CD4-positive, CD25-positive, alpha-beta regulatory T cell (primary cell): ENCODE results near the gene SUCLG2. TPM values are rescaled to one million over a fixed set of nuclear protein-coding genes. Genes with fewer than 3 reads are reported as not detected.

Source experiments
- ATAC-seq, 2 donors: fragments of 150-1000 bp; cut with Tn5 transposase; one replicate each; pipeline ENCODE4 v1.10.0; 2021; ENCODE audit warnings: low read depth in 2 of 2, moderate number of reproducible peaks in 2 of 2, moderate library complexity in 1 of 2
- DNase-seq, 3 donors: peaks; one replicate each; pipeline versions ENCODE4 v3.0.0 to v3.0.0-alpha.2; 2012 to 2022; ENCODE audit warnings: mixed read lengths in 1 of 3
- H3K27ac ChIP-seq: one replicate; pipeline ENCODE4 v1.7.0; 2013; ENCODE audit warnings: mild to moderate bottlenecking, low read length; ENCODE audit not compliant: insufficient read depth, poor library complexity, severe bottlenecking
- H3K27me3 ChIP-seq: one replicate; pipeline ENCODE4 v1.7.0; 2013; ENCODE audit warnings: low read length; ENCODE audit not compliant: control insufficient read depth, insufficient read depth
- H3K36me3 ChIP-seq: one replicate; pipeline ENCODE4 v1.7.0; 2013; ENCODE audit warnings: mild to moderate bottlenecking, low read length, moderate library complexity; ENCODE audit not compliant: control insufficient read depth, insufficient read depth
- H3K4me1 ChIP-seq: 2 replicates; pipeline ENCODE4 v1.7.0; 2013; ENCODE audit warnings: mild to moderate bottlenecking, low read length; ENCODE audit not compliant: insufficient read depth, control insufficient read depth, poor library complexity, severe bottlenecking
- H3K4me3 ChIP-seq: one replicate; pipeline ENCODE4 v1.7.0; 2013; ENCODE audit warnings: low read depth, mild to moderate bottlenecking, low read length, moderate library complexity
- H3K9me3 ChIP-seq, 2 experiments: 1 replicate in 1 of 2; 2 replicates in 1 of 2; pipeline ENCODE4 v1.7.0; 2013; ENCODE audit warnings: low read length in 2 of 2, mild to moderate bottlenecking in 1 of 2, moderate library complexity in 1 of 2; ENCODE audit not compliant: control insufficient read depth in 2 of 2
- H3K27ac Mint-ChIP-seq, 3 donors: one replicate each; pipeline ENCODE4 v1.8.0; 2020 to 2022; ENCODE audit warnings: mild to moderate bottlenecking in 3 of 3, mixed read lengths in 3 of 3, moderate library complexity in 2 of 3
- H3K27me3 Mint-ChIP-seq: one replicate; pipeline ENCODE4 v1.8.0; 2022; ENCODE audit warnings: mild to moderate bottlenecking, mixed read lengths
- H3K36me3 Mint-ChIP-seq: one replicate; pipeline ENCODE4 v1.8.0; 2020; ENCODE audit warnings: mixed read lengths
- H3K4me1 Mint-ChIP-seq, 4 donors: one replicate each; pipeline ENCODE4 v1.8.0; 2020 to 2022; ENCODE audit warnings: mixed read lengths in 4 of 4, mild to moderate bottlenecking in 1 of 4
- H3K4me3 Mint-ChIP-seq, 4 donors: one replicate each; pipeline ENCODE4 v1.8.0; 2020 to 2022; ENCODE audit warnings: mild to moderate bottlenecking in 4 of 4, mixed read lengths in 4 of 4, moderate library complexity in 3 of 4
- H3K9me3 Mint-ChIP-seq, 7 donors: one replicate each; pipeline ENCODE4 v1.8.0; 2020 to 2022; ENCODE audit warnings: mixed read lengths in 7 of 7, mild to moderate bottlenecking in 3 of 7, moderate library complexity in 2 of 7
- polyA plus RNA-seq, 4 donors: library from polyadenylated mRNA; unstranded; fragments of 300-500 nt; fragmentation: Illumina TruSeq; gene quantifications; one replicate each; pipeline ENCODE4 v1.2.3, GENCODE V29; 2021
- total RNA-seq: library from RNA; stranded (reverse); gene quantifications from one replicate; pipeline ENCODE4 v1.2.3, GENCODE V29; 2022

Gene SUCLG2
- total and polyA plus RNA-seq, 5 donors from 2014 or later, result 53.6 to 75.0 (median 67.6) TPM

GRCh38 chr3:67458896-67459530 is 195.4 kb downstream of the SUCLG2 start:
- Mint-ChIP-seq H3K36me3 (peaks cover 42% of the 10 kb centered on the region), H3K9me3 (no peaks in the 10 kb centered on the region), H3K4me3 (no peak overlapping the region), H3K27me3 (no peaks in the 10 kb centered on the region), H3K27ac (no peak overlapping the region), H3K4me1 (peaks cover 0 to 26% (median 20%) of the 10 kb centered on the region in 4 donors)
- Histone ChIP-seq H3K4me1 (no peaks in the 10 kb centered on the region), H3K9me3 (no peaks in the 10 kb centered on the region), H3K27me3 (no peaks in the 10 kb centered on the region), H3K4me3 (no peak overlapping the region), H3K36me3 (peaks cover 7% of the 10 kb centered on the region), H3K27ac (no peak overlapping the region)
- no peak for DNase-seq
- ATAC-seq, result no peak

- Mint-ChIP-seq H3K36me3 (peaks cover 44% of the 10 kb centered on the region), H3K4me1 (peaks cover 0 to 23% (median 20%) of the 10 kb centered on the region in 4 donors), H3K9me3 (no peaks in the 10 kb centered on the region), H3K27ac (no peak overlapping the region), H3K4me3 (no peak overlapping the region), H3K27me3 (no peaks in the 10 kb centered on the region)
- Histone ChIP-seq H3K4me1 (no peaks in the 10 kb centered on the region), H3K4me3 (no peak overlapping the region), H3K9me3 (no peaks in the 10 kb centered on the region), H3K36me3 (peaks cover 4% of the 10 kb centered on the region), H3K27me3 (no peaks in the 10 kb centered on the region), H3K27ac (no peak overlapping the region)
- peak in 1 of 3 donors; percentile 4 for DNase-seq
- no peak for ATAC-seq
These were observed 196.0 kb downstream of the SUCLG2 start for GRCh38 chr3:67458408-67458807.

DNA sequence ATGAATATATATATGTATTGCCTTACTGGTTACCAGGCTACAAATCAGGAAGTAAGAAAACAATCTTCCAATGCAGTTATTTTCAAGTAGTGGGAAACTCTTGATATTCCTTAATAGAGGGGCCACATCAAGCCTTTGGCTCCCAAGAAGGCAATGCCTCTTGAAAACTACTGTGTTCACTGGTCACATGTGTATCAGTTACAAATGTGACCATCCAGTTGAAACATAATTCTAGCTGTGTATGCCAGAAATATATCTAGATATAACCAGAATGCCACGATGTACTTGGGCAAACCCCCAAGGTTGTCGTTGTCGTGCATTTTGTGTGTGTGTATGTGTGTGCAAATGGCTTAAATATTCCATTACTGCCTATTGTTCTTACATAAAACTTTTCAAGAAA is 200.8 kb downstream of the SUCLG2 start:
- DNase-seq (no peak), ATAC-seq (no peak)
- no peaks in the 10 kb centered on the region for H3K9me3 ChIP-seq
- peaks cover 4 to 22% (median 13%) of the 10 kb centered on the region in 4 donors for H3K4me1 Mint-ChIP-seq
- peaks cover 0 to 1% (median 0%) of the 10 kb centered on the region in 7 donors for H3K9me3 Mint-ChIP-seq
- no peaks in the 10 kb centered on the region for H3K27me3 ChIP-seq
- H3K27ac ChIP-seq, result no peak overlapping the region
- H3K36me3 ChIP-seq, result no peaks in the 10 kb centered on the region
- H3K4me1 ChIP-seq, result no peaks in the 10 kb centered on the region
- H3K27me3 Mint-ChIP-seq, result no peaks in the 10 kb centered on the region
- H3K27ac Mint-ChIP-seq, result no peak overlapping the region
- no peak overlapping the region for H3K4me3 ChIP-seq
- H3K36me3 Mint-ChIP-seq, result peaks cover 29% of the 10 kb centered on the region
- H3K4me3 Mint-ChIP-seq, result no peak overlapping the region

GRCh38 chr3:67450153-67450552 is 204.3 kb downstream of the SUCLG2 start:
- Mint-ChIP-seq H3K36me3 (peaks cover 20% of the 10 kb centered on the region), H3K27ac (no peak overlapping the region), H3K4me3 (no peak overlapping the region), H3K9me3 (peaks cover 0 to 1% (median 0%) of the 10 kb centered on the region in 7 donors), H3K4me1 (peaks cover 2 to 13% (median 8%) of the 10 kb centered on the region in 4 donors), H3K27me3 (no peaks in the 10 kb centered on the region)
- Histone ChIP-seq H3K27ac (no peak overlapping the region), H3K4me1 (no peaks in the 10 kb centered on the region), H3K27me3 (no peaks in the 10 kb centered on the region), H3K4me3 (no peak overlapping the region), H3K36me3 (no peaks in the 10 kb centered on the region), H3K9me3 (no peaks in the 10 kb centered on the region)
- ATAC-seq (no peak), DNase-seq (no peak)

DNA sequence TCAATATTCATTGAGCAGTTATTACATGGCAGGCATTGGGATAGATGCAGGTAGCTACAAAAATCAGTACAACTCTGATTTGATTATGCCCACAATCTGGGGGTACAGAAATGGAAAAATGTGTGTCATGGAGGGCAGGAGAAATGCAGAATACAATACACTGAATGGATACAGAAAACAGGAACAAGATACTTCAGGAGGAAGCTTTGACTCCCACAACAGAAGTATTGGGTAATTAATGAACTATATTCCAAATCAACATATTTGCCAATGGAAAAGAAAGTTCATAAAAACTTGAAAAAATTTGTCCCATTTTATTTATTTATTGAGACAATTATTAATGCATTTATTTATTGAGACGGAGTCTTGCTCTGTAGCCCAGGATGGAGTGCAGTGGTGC is 207.0 kb downstream of the SUCLG2 start:
- Mint-ChIP-seq H3K9me3 (peaks cover 0 to 5% (median 2%) of the 10 kb centered on the region in 7 donors), H3K36me3 (peaks cover 19% of the 10 kb centered on the region), H3K27me3 (no peaks in the 10 kb centered on the region), H3K4me1 (peaks cover under 1 to 13% (median 7%) of the 10 kb centered on the region in 4 donors), H3K4me3 (no peak overlapping the region), H3K27ac (no peak overlapping the region)
- Histone ChIP-seq H3K27ac (no peak overlapping the region), H3K9me3 (no peaks in the 10 kb centered on the region), H3K4me1 (no peaks in the 10 kb centered on the region), H3K4me3 (no peak overlapping the region), H3K36me3 (no peaks in the 10 kb centered on the region), H3K27me3 (no peaks in the 10 kb centered on the region)
- ATAC-seq (no peak), DNase-seq (no peak)

DNA sequence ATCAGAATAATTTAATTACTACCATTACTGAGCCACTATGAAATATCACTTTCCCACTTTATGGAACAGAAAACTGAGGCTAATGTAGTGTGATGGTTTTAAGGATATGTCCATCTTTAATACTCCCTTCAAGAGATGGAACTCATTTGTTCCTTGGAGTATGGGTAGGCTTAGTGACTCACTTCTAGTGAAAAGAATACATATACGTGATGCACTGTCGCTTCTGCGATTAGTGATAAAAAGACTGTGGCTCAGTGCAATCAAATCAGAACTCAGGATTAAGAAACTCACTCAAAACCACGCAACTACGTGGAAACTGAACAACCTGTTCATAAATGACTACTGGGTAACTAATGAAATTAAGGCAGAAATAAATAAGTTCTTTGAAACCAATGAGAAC is 216.6 kb downstream of the SUCLG2 start:
- H3K36me3 Mint-ChIP-seq, result peaks cover 38% of the 10 kb centered on the region
- peaks cover under 1 to 6% (median 3%) of the 10 kb centered on the region in 7 donors for H3K9me3 Mint-ChIP-seq

DNA sequence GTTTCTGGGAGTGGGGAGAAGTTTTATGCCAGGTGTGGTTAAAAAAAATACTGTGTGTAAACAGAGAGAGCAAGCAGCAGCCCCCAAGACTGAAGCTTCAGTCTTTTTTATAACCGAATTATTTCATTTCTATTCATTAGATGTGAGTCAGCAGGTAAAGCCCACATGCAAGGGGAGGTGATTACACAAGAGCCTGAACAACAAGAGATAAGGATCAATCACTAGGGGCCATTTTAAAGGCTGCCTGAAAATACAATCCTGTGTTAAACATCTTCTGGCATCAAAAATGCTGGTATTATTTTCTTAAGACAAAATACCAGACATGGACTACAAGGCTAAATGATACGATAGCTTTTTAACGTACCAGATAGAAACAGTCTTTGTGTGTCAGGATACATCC is 217.3 kb downstream of the SUCLG2 start:
- no peaks in the 10 kb centered on the region for H3K27me3 Mint-ChIP-seq
- peaks cover 0 to 11% (median 4%) of the 10 kb centered on the region in 7 donors for H3K9me3 Mint-ChIP-seq
- no peak for DNase-seq
- peaks cover 7 to 22% (median 17%) of the 10 kb centered on the region in 4 donors for H3K4me1 Mint-ChIP-seq
- H3K27ac Mint-ChIP-seq, result no peak overlapping the region
- Histone ChIP-seq H3K36me3 (peaks cover 14% of the 10 kb centered on the region), H3K27me3 (no peaks in the 10 kb centered on the region), H3K4me3 (no peak overlapping the region), H3K27ac (no peak overlapping the region), H3K4me1 (no peaks in the 10 kb centered on the region), H3K9me3 (no peaks in the 10 kb centered on the region)
- peaks cover 40% of the 10 kb centered on the region for H3K36me3 Mint-ChIP-seq
- no peak overlapping the region for H3K4me3 Mint-ChIP-seq
- no peak for ATAC-seq

More for the DNA sequence above, 216.6 kb downstream of the SUCLG2 start:
- Mint-ChIP-seq H3K4me1 (peaks cover 10 to 21% (median 17%) of the 10 kb centered on the region in 4 donors), H3K27me3 (no peaks in the 10 kb centered on the region), H3K27ac (no peak overlapping the region), H3K4me3 (no peak overlapping the region)
- Histone ChIP-seq H3K27ac (no peak overlapping the region), H3K9me3 (no peaks in the 10 kb centered on the region), H3K36me3 (peaks cover 8% of the 10 kb centered on the region), H3K4me3 (no peak overlapping the region), H3K27me3 (no peaks in the 10 kb centered on the region), H3K4me1 (no peaks in the 10 kb centered on the region)
- DNase-seq (no peak), ATAC-seq (no peak)

GRCh38 chr3:67433109-67433508 is 221.3 kb downstream of the SUCLG2 start:
- Histone ChIP-seq H3K4me1 (no peaks in the 10 kb centered on the region), H3K36me3 (peaks cover 16% of the 10 kb centered on the region), H3K4me3 (no peak overlapping the region), H3K27me3 (no peaks in the 10 kb centered on the region), H3K27ac (no peak overlapping the region), H3K9me3 (peaks cover 0 to 4% of the 10 kb centered on the region in 2 experiments)
- DNase-seq (no peak), ATAC-seq (no peak)
- H3K4me3 Mint-ChIP-seq, result no peak overlapping the region
- peaks cover 0 to 7% (median 3%) of the 10 kb centered on the region in 7 donors for H3K9me3 Mint-ChIP-seq
- H3K36me3 Mint-ChIP-seq, result peaks cover 54% of the 10 kb centered on the region
- peaks cover 3 to 18% (median 14%) of the 10 kb centered on the region in 4 donors for H3K4me1 Mint-ChIP-seq
- H3K27me3 Mint-ChIP-seq, result no peaks in the 10 kb centered on the region
- no peak overlapping the region for H3K27ac Mint-ChIP-seq
